NAMALWA (cell line): ENCODE data around the gene C5AR2.
A peak's percentile ranks its signal among the peaks of the same experiment; 100 is the strongest.
"Not testable (repeated sequence)": the region's sequence is repeated elsewhere in the genome, so short reads cannot be mapped to it uniquely, and the experiment has no call there.

ENCODE experiments used
- DNase-seq: peaks from one replicate; pipeline ENCODE4 v3.0.0-alpha.2; 2015; ENCODE audit warnings: low spot score

C5AR2 gene

GRCh38 chr19:47363758-47364531, 32.0 kb downstream of the C5AR2 start:
- DNase-seq: no peak

- not testable (repeated sequence) for DNase-seq
Measured at GRCh38 chr19:47365455-47365854, 33.5 kb downstream of the C5AR2 start.

DNA sequence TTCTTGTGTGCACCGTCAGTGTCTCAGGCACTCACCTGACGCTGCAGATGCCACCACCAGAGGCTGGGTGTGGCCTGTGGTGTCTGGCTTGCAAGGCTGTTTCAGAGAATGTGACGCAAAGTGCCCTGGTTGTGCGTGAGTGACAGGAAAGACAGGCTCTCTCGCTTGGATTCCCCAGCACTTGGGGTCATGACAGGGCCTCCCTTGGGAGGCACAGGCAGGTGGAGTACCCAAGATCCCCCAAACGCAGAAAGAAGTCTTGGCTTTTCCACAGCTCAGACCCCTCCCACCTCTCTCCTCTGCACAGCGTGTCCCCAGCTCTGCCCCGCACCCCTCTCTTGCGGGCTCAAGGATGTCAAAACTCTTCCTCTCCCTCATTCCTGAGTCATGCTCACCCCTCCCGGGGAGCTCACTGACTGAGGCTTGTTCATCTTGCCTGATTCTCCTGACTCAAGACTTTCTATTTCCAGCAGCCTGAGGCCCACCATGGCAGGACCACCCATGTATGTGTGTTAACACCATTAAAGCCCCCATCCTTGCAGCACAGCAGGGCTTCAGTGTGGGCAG, 38.2 kb downstream of the C5AR2 start:
- no peak for DNase-seq

DNA sequence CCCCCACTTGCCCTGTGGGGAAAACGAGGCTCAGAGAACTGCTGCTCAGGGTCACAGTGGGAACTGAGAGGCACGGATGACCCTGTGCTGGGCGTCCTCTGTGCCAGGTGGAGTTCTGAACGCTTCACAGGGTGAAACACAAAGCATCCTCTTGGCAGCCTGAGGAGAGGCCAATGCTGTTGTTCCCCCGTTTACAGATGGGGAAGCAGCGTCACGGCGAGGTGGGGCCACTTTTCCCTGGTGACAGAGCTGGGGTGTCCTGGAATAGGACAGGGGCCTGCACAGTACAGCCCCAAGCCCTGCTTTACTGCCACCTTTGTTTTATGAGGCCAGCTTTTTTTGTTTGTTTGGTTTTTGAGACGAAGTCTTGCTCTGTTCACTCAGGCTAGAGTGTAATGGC, 39.3 kb downstream of the C5AR2 start:
- no peak for DNase-seq

GRCh38 chr19:47372603-47373002, 40.6 kb downstream of the C5AR2 start:
- DNase-seq: no peak

DNA sequence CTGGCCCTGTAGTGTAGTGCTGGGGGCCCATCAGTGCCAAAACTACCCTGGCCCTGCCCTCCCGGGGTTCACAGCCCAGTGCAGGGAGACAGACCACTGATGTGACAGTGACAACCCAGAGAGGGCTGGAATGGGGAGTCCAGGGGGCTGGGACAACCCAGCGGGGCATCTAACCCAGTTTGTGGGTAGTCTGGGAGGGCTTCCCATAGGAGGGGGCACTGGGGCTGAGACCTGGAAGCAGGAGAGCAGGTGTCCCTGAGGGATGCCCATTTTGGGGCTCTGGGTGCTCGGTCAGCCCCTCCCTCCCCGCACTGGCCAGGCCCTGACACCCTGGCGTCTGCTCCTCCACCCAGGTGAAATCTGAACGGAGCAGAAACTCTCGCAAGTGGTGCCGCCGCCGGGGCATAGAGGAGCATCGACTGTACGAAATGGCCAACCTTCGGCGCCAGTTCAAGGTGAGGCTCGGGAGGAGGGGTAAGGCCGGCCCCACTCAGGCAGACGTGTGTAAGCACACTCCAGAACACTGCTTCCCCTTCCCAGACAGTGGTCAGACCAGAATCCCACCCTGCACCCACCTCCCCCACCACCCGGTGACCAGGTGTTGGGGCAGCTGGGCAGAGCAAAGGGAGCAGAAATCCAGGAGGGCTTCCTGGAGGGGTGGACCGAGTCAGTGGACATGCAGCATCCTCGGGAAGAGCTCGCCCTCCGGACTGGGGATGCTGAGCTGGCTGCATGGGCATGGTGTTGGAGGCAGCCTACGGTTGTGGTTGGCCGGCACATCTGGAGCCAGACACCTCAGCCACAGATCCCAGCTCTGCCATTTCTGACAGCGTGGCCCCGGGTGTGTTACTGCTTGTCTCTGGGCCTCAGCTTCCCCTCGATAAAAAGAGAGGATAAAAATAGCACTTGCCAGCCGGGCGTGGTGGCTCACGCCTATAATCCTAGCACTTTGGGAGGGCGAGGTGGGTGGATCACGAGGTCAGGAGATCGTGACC, 41.6 kb downstream of the C5AR2 start:
- no peak for DNase-seq

- DNase-seq: no peak
Measured at GRCh38 chr19:47374876-47375693, 43.1 kb downstream of the C5AR2 start.

DNA sequence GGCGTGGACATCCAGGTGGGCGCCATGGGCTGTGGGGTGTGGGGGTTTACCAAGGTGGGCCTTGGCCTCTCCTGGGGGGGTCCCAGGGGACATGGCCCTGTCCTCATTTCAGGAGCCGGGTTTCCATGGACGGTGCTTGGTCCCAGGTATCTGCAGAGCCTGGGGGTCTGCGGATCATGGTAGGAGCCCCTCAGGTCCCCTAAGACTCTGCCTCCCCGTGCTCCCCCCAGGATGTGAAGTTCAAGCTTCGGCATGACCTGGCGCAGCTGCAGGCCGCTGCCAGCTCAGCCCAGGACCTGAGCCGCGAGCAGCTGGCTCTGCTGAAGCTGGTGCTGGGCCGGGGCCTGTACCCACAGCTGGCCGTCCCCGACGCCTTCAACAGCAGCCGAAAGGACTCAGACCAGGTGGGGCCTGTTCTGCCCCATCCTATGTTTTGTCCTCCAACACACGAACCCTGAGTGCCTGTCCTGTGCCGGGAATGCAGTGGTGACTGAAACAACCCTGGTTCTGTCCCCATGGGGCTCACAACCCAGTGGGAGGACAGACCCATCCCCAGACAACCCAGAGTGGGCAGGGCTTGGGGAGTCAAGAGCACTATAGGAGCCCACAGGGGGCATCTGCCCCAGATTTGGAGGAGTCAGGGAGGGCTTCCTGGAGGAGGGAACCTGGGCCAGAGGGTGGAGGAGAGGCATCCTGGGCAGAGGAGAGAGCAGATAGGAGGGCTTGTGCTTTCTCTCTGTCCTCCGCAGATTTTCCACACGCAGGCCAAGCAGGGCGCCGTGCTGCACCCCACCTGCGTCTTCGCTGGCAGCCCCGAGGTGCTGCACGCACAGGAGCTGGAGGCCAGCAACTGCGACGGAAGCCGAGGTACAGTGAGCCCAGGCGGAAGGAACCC, 44.0 kb downstream of the C5AR2 start:
- no peak for DNase-seq

- DNase-seq: no peak
Measured at GRCh38 chr19:47376589-47377144, 44.7 kb downstream of the C5AR2 start.

GRCh38 chr19:47377208-47377701, 45.3 kb downstream of the C5AR2 start:
- no peak for DNase-seq

GRCh38 chr19:47377801-47378200, 45.8 kb downstream of the C5AR2 start:
- DNase-seq: no peak

GRCh38 chr19:47378246-47378645, 46.3 kb downstream of the C5AR2 start:
- DNase-seq: no peak

- DNase-seq: no peak
Measured at GRCh38 chr19:47379381-47379938, 47.5 kb downstream of the C5AR2 start.

DNA sequence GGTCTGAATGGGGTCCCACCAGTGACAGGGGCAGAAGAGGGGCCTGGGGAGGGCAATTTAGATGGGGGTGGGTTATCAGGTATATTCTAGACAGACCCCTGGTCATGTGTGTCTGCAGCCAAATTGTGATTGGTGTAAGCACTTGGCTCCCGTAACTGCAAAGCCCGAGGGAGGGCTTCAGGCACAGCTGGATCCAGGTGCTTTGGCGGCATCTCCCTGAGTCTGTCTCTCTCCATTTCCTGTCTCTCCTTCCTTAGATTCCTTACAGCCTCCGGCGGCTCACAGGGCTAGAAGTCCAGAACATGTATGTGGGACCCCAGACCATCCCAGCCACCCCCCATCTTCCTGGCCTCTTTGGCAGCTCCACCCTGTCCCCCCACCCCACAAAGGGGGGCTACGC, 48.6 kb downstream of the C5AR2 start:
- DNase-seq: no peak

DNA sequence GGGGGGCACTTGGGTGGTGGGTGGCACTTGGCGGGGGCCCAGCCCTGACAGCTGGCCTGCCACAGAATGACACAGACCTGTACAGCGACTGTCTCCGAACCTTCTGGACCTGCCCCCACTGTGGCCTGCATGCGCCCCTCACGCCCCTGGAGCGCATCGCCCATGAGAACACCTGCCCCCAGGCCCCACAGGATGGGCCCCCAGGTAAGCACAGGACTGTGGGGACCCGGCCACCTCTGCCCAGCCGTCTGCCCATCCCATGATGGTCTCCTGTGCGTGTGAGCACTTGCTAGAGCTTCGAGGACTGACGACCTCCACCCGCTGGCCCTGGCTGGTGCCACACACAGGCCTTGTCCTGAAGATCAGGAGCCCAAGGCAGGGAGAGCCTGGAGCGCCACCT, 49.1 kb downstream of the C5AR2 start:
- no peak for DNase-seq

- DNase-seq: peak; percentile 66
Measured at GRCh38 chr19:47381653-47382279, 49.8 kb downstream of the C5AR2 start.

DNA sequence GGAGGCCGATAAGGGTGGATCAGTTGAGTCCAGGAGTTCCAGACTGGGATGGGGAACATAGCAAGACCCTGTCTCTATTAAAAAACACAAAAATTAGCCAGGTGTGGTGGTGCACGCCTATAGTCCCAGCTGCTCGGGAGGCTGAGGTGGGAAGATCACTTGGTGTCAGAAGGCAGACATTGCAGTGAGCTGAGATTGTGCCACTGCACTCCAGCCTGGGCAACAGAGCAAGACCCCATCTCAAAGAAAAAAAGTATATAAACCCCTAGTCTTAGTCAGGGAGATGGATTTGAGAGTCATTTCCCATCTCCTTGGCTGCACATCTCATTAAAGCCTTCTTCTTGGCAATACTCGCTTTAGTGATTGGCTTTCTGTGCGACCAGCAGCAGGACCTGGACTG, 51.9 kb downstream of the C5AR2 start:
- DNase-seq: not testable (repeated sequence)

DNA sequence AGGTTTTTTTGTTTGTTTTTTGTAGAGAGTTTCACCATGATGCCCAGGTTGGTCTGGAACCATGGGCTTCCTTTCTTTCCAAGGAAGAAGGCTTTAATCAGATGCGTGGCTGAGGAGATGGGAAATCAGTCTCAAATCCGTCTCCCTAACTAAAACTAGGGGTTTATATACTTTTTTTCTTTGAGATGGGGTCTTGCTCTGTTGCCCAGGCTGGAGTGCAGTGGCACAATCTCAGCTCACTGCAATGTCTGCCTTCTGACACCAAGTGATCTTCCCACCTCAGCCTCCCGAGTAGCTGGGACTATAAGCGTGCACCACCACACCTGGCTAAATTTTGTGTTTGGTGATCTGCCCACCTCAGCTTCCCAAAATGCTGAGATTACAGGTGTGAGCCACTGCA, 52.6 kb downstream of the C5AR2 start:
- not testable (repeated sequence) for DNase-seq

DNA sequence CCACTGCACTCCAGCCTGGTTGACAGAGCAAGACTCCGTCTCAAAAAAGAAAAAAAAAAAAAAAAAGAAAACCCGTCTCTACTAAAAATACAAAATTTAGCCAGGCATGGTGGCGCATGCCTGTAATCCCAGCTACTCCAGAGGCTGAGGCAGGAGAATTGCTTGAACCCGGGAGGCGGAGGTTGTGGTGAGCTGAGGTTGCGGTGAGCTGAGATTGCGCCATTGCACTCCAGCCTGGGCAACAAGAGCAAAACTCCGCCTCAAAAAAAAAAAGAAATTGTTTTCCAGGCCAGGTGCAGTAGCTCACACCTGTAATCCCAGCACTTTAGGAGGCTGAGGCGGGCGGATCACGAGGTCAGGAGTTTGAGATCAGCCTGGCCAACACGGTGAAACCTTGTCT, 54.6 kb downstream of the C5AR2 start:
- DNase-seq: not testable (repeated sequence)
